GM12878 (cell line): ENCODE data around the gene PPDPF. TPM values are rescaled to one million over a fixed set of nuclear protein-coding genes. Genes with fewer than 3 reads are reported as not detected.
A peak's percentile ranks its signal among the peaks of the same experiment; 100 is the strongest.

ENCODE experiments used
- ATAC-seq: fragments of 200-7000 bp; cut with Tn5 transposase; 3 replicates; pipeline ENCODE4 v1.9.1; 2020; ENCODE audit warnings: mild to moderate bottlenecking, moderate library complexity
- BruUV-seq: library from RNA; stranded (reverse); fragments of 400-500 nt; replicated peaks from 2 replicates; lab custom pipeline; 2021; lab: Mats Ljungman, UMichigan
- CTCF ChIA-PET: fragments of 300-600 bp; sonication (Branson Sonifier 250); formaldehyde crosslinking; extraction: SDS; loops from one replicate; lab custom pipeline; 2021; ENCODE audit warnings: inconsistent platforms; lab: Yijun Ruan, JAX
- POLR2A ChIA-PET: fragments of 350-600 bp; formaldehyde crosslinking; extraction: SDS; loops from one replicate; lab custom pipeline; 2021; ENCODE audit warnings: inconsistent platforms; lab: Charles Lee
- RAD21 ChIA-PET: fragments of 300-600 bp; sonication (Branson Sonifier 250); formaldehyde crosslinking; loops from one replicate; lab custom pipeline; 2023; ENCODE audit warnings: antibody characterized with exemption; ENCODE audit not compliant: unreplicated experiment; lab: Charles Lee
- SMC1A ChIA-PET: fragments of 300-600 bp; sonication (Branson Sonifier 250); formaldehyde crosslinking; loops from one replicate; lab custom pipeline; 2023; ENCODE audit not compliant: unreplicated experiment, uncharacterized antibody; lab: Charles Lee
- DNase-seq: peaks from one replicate; pipeline ENCODE4 v3.0.0-alpha.2; 2011; ENCODE audit warnings: low read depth, low spot score
- FAIRE-seq: peaks from 3 replicates; lab custom pipeline; 2011; peaks lifted over from hg19 to GRCh38; lab: Jason Lieb, UNC
- H2AFZ ChIP-seq: 2 replicates; pipeline ENCODE4 v1.6.0; 2011; ENCODE audit warnings: low read depth, low read length, control low read depth; ENCODE audit not compliant: control insufficient read depth
- H3K27ac ChIP-seq: 2 replicates; pipeline ENCODE4 v1.5.1; 2011; ENCODE audit warnings: control low read depth; ENCODE audit not compliant: control insufficient read depth, insufficient read depth
- H3K27me3 ChIP-seq, 2 experiments: replicated peaks in 1 of 2; 2 replicates each; pipeline versions ENCODE4 v1.6.0 to v1.6.1; 2011; ENCODE audit warnings: low read length in 1 of 2; ENCODE audit not compliant: control insufficient read depth in 2 of 2, insufficient read depth in 2 of 2
- H3K36me3 ChIP-seq, 2 experiments: 2 replicates each; pipeline ENCODE4 v1.5.1; 2011; ENCODE audit warnings: low read length in 1 of 2; ENCODE audit not compliant: control insufficient read depth in 2 of 2, insufficient read depth in 2 of 2
- H3K4me1 ChIP-seq: 2 replicates; pipeline ENCODE4 v1.6.1; 2011; ENCODE audit warnings: mild to moderate bottlenecking, low read length, moderate library complexity, mixed read lengths; ENCODE audit not compliant: control insufficient read depth, insufficient read depth
- H3K4me2 ChIP-seq: 2 replicates; pipeline ENCODE4 v1.6.0; 2011; ENCODE audit warnings: control low read depth; ENCODE audit not compliant: control insufficient read depth, insufficient read depth
- H3K4me3 ChIP-seq: fragments of 200-600 bp; sonication (generic); 2 replicates; pipeline ENCODE4 v1.5.1; 2016
- H3K79me2 ChIP-seq: 2 replicates; pipeline ENCODE4 v1.6.0; 2011; ENCODE audit warnings: low read length; ENCODE audit not compliant: control insufficient read depth, insufficient read depth
- H3K9ac ChIP-seq: 2 replicates; pipeline ENCODE4 v1.8.0; 2011; ENCODE audit warnings: low read length, control low read depth, mixed read lengths; ENCODE audit not compliant: control insufficient read depth, insufficient read depth
- H3K9me3 ChIP-seq: replicated peaks from 3 replicates; pipeline ENCODE4 v1.5.1; 2011; ENCODE audit warnings: mild to moderate bottlenecking, low read length; ENCODE audit not compliant: control insufficient read depth, insufficient read depth
- H4K20me1 ChIP-seq: 2 replicates; pipeline ENCODE4 v1.6.0; 2011; ENCODE audit not compliant: control insufficient read depth, insufficient read depth
- ATF7 ChIP-seq: fragments of 450-650 bp; IDR thresholded peaks from 2 replicates; pipeline ENCODE4 v1.6.1; 2016; ENCODE audit warnings: low read depth, mild to moderate bottlenecking
- BCL3 ChIP-seq: IDR thresholded peaks from 2 replicates; pipeline ENCODE4 v1.6.1; 2011; ENCODE audit warnings: borderline replicate concordance, low read depth, mild to moderate bottlenecking, moderate library complexity, low read length; ENCODE audit not compliant: insufficient read depth, poor library complexity, severe bottlenecking
- EZH2 ChIP-seq: IDR thresholded peaks from 2 replicates; pipeline ENCODE4 v1.6.1; 2012; ENCODE audit warnings: low read depth, mild to moderate bottlenecking, control low read depth, inconsistent platforms, low read length, borderline replicate concordance; ENCODE audit not compliant: control insufficient read depth
- HDGF ChIP-seq: fragments of 450-650 bp; IDR thresholded peaks from 2 replicates; pipeline ENCODE4 v1.6.1; 2016; ENCODE audit warnings: antibody characterized with exemption
- KAT2A ChIP-seq: conservative IDR thresholded peaks from 2 replicates; pipeline ENCODE4 v1.6.1; 2011; ENCODE audit warnings: low read depth, low read length; ENCODE audit not compliant: control insufficient read depth
- MYB ChIP-seq: fragments of 150-350 bp; IDR thresholded peaks from 2 replicates; pipeline ENCODE4 v1.6.1; 2014; ENCODE audit warnings: mild to moderate bottlenecking, low read depth, low read length, borderline replicate concordance
- NR2F1 ChIP-seq: fragments of 450-650 bp; conservative IDR thresholded peaks from 2 replicates; pipeline ENCODE4 v1.6.1; 2017; ENCODE audit warnings: mild to moderate bottlenecking
- RAD21 ChIP-seq: IDR thresholded peaks from 2 replicates; pipeline ENCODE4 v1.6.1; 2011; ENCODE audit warnings: mild to moderate bottlenecking, low read depth, low read length, moderate library complexity; ENCODE audit not compliant: insufficient read depth
- TBL1XR1 ChIP-seq: IDR thresholded peaks from 2 replicates; pipeline ENCODE4 v1.6.1; 2012; ENCODE audit warnings: low read depth, low read length, improper control_type of control experiment
- ZNF24 ChIP-seq: fragments of 450-650 bp; IDR thresholded peaks from 2 replicates; pipeline ENCODE4 v1.6.1; 2017; ENCODE audit warnings: antibody characterized with exemption, mild to moderate bottlenecking
- WGBS: methylation state at CpG from one replicate; pipeline ENCODE4 v1.1.6; 2016; ENCODE audit warnings: low lambda C conversion rate; ENCODE audit not compliant: insufficient replicate concordance, insufficient coverage; ENCODE audit errors: missing lambda C conversion rate; 5-methylcytosine and 5-hydroxymethylcytosine counted together
- in situ Hi-C: fragments of 300-500 bp; cut with MboI; formaldehyde crosslinking; loops from 9 replicates; pipeline ENCODE4 v1.14.3; 2018; ENCODE audit warnings: mixed read lengths
- intact Hi-C: fragments of 100-400 bp; cut with micrococcal nuclease; formaldehyde crosslinking; loops from one replicate; pipeline ENCODE4 v1.14.2; 2022; ENCODE audit not compliant: unreplicated experiment
- polyA plus RNA-seq, 11 experiments: library from polyadenylated mRNA; depleted of rRNA in 4 of 11; unstranded in 6 of 11; stranded (reverse) in 5 of 11; fragments of >200 nt; fragmentation: Nextera tagmentation in 4 of 11; fragmentation: Illumina TruSeq in 1 of 11; extraction: Ambion mirVana in 4 of 11; extraction: Trizol in 1 of 11; gene quantifications; 1 replicate in 1 of 11; 2 replicates in 10 of 11; pipeline versions ENCODE4 v1.2.1 to v1.2.3, GENCODE V29; 2011 to 2016; ENCODE audit warnings: inconsistent platforms in 2 of 11, missing spikeins in 2 of 11, low read depth in 1 of 11
- total RNA-seq, 4 experiments: library from RNA; depleted of rRNA in 3 of 4; stranded (reverse); fragments of >200 nt in 3 of 4; fragmentation: Illumina TruSeq in 1 of 4; extraction: Trizol in 1 of 4; gene quantifications; 2 replicates each; pipeline versions ENCODE4 v1.2.1 to v1.2.3, GENCODE V29; 2013 to 2021
- TF ChIP-seq, protein P1 (sequence below): IDR thresholded peaks from 2 replicates; pipeline ENCODE4 v1.6.1; 2012; ENCODE audit warnings: low read depth, low read length, improper control_type of control experiment
- TF ChIP-seq, protein P2 (sequence below): fragments of 450-650 bp; formaldehyde crosslinking; IDR thresholded peaks from 2 replicates; pipeline ENCODE4 v1.4.0; 2022; ENCODE audit warnings: mild to moderate bottlenecking, moderate library complexity

The PPDPF gene
- total and polyA plus RNA-seq, 10 of the 15 experiments (the other 5 are each of a cell fraction or from before 2014, with no cell fraction given): 0.32 to 154 (median 22.8) TPM

DNA sequence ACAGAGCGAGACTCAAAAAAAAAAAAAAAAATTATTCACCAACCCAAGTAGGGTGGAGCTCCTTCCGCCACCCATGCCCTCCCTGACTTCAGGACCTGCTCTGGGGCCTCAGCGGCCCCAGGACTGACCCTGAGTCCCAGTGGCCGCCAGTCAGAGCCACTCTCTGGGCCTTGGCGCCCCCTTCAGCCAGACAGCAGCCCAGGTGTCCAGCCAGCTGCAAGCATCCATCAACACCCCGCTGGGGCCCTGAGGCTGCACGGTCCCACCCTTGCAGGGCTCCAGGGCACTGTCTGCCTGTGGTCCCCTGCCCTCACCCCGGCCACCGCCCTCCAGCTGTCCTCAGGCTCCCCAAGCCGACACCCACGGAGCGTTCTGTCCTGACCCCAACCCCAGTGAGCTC is 36.7 kb upstream of the PPDPF start:
- FAIRE-seq (no peak), DNase-seq (no peak), ATAC-seq (peak; percentile 28)
- no peak overlapping the region for H3K9ac ChIP-seq
- ChIA-PET POLR2A (no interaction called here), SMC1A (no interaction called here), CTCF (no interaction called here), RAD21 (no interaction called here)
- H4K20me1 ChIP-seq: no peaks in the 10 kb centered on the region
- H3K4me2 ChIP-seq: no peak overlapping the region
- H3K27me3 ChIP-seq: peaks cover 0 to 1% of the 10 kb centered on the region in 2 experiments; a peak in 1 of 4 replicates
- WGBS: 57% methylated on average over 7 of the region's 12 CpGs
- H2AFZ ChIP-seq: no peak overlapping the region
- no peak overlapping the region for H3K4me3 ChIP-seq
- in situ Hi-C loops (no loop called here), intact Hi-C loops (no loop called here)
- no peaks in the 10 kb centered on the region for H3K36me3 ChIP-seq
- H3K4me1 ChIP-seq: no peaks in the 10 kb centered on the region; the same call in 1 of the 2 replicates
- no peaks in the 10 kb centered on the region for H3K79me2 ChIP-seq
- TF ChIP-seq RAD21 (0 out of 2 replicates have a peak, but pooled peaks have one; percentile 4), KAT2A (no peak)
- H3K27ac ChIP-seq: no peak overlapping the region
- BruUV-seq: no TSS peak
- no peaks in the 10 kb centered on the region for H3K9me3 ChIP-seq

- Histone ChIP-seq H2AFZ (no peak overlapping the region), H3K4me3 (no peak overlapping the region), H3K4me2 (no peak overlapping the region), H3K9me3 (no peaks in the 10 kb centered on the region), H3K27me3 (peaks cover 0 to 1% of the 10 kb centered on the region in 2 experiments; a peak in 1 of 4 replicates), H3K4me1 (no peaks in the 10 kb centered on the region; the same call in 1 of the 2 replicates), H3K36me3 (no peaks in the 10 kb centered on the region), H3K79me2 (no peaks in the 10 kb centered on the region), H3K27ac (no peak overlapping the region), H4K20me1 (no peaks in the 10 kb centered on the region), H3K9ac (no peak overlapping the region)
- ATAC-seq (no peak), FAIRE-seq (no peak), DNase-seq (no peak)
- no TSS peak for BruUV-seq
- in situ Hi-C loops: no loop called here
- intact Hi-C loops: no loop called here
- ChIA-PET POLR2A (no interaction called here), CTCF (no interaction called here), RAD21 (no interaction called here), SMC1A (no interaction called here)
- WGBS: 56% methylated on average over 16 of the region's 17 CpGs
- TF ChIP-seq HDGF (no peak), BCL3 (no peak), TBL1XR1 (no peak), ZNF24 (no peak), KAT2A (no peak), MYB (no peak), ATF7 (no peak), NR2F1 (no peak), EZH2 (no peak)
- TF ChIP-seq, protein P1, sequence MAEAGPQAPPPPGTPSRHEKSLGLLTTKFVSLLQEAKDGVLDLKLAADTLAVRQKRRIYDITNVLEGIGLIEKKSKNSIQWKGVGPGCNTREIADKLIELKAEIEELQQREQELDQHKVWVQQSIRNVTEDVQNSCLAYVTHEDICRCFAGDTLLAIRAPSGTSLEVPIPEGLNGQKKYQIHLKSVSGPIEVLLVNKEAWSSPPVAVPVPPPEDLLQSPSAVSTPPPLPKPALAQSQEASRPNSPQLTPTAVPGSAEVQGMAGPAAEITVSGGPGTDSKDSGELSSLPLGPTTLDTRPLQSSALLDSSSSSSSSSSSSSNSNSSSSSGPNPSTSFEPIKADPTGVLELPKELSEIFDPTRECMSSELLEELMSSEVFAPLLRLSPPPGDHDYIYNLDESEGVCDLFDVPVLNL: no peak
- TF ChIP-seq, protein P2, sequence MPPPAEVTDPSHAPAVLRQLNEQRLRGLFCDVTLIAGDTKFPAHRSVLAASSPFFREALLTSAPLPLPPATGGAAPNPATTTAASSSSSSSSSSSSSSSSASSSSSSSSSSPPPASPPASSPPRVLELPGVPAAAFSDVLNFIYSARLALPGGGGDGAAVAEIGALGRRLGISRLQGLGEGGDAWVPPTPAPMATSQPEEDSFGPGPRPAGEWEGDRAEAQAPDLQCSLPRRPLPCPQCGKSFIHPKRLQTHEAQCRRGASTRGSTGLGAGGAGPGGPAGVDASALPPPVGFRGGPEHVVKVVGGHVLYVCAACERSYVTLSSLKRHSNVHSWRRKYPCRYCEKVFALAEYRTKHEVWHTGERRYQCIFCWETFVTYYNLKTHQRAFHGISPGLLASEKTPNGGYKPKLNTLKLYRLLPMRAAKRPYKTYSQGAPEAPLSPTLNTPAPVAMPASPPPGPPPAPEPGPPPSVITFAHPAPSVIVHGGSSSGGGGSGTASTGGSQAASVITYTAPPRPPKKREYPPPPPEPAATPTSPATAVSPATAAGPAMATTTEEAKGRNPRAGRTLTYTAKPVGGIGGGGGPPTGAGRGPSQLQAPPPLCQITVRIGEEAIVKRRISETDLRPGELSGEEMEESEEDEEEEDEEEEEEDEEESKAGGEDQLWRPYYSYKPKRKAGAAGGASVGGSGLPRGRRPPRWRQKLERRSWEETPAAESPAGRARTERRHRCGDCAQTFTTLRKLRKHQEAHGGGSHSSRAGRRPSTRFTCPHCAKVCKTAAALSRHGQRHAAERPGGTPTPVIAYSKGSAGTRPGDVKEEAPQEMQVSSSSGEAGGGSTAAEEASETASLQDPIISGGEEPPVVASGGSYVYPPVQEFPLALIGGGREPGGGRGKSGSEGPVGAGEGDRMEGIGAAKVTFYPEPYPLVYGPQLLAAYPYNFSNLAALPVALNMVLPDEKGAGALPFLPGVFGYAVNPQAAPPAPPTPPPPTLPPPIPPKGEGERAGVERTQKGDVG: no peak
Observed at GRCh38 chr20:63484236-63484635, 36.3 kb upstream of the PPDPF start.
